Suprapubic skin (tissue), 4 donors: ENCODE measurements around the gene TIMM17B. TPM values are rescaled to one million over a fixed set of nuclear protein-coding genes. Genes with fewer than 3 reads are reported as not detected.
A peak's percentile ranks its signal among the peaks of the same experiment; 100 is the strongest.
"Not testable (repeated sequence)": the region's sequence is repeated elsewhere in the genome, so short reads cannot be mapped to it uniquely, and the experiment has no call there.

ENCODE experiments used
- DNase-seq, 2 donors: peaks; one replicate each; pipeline ENCODE4 v3.0.0-alpha.2; 2019; ENCODE audit warnings: low spot score in 2 of 2
- H3K27ac ChIP-seq: fragments of 200-600 bp; sonication (generic); one replicate; pipeline ENCODE4 v1.5.1; 2019
- H3K27me3 ChIP-seq: fragments of 200-600 bp; sonication (generic); one replicate; pipeline ENCODE4 v1.5.1; 2019
- H3K36me3 ChIP-seq: fragments of 200-600 bp; sonication (generic); one replicate; pipeline ENCODE4 v1.5.1; 2019
- H3K4me1 ChIP-seq: fragments of 200-600 bp; sonication (generic); one replicate; pipeline ENCODE4 v1.5.1; 2019
- H3K4me3 ChIP-seq: fragments of 200-600 bp; sonication (generic); one replicate; pipeline ENCODE4 v1.5.1; 2019; ENCODE audit warnings: mild to moderate bottlenecking
- H3K9me3 ChIP-seq: fragments of 200-600 bp; sonication (generic); one replicate; pipeline ENCODE4 v1.5.1; 2019
- EP300 ChIP-seq: sonication (generic); formaldehyde crosslinking; IDR thresholded peaks from one replicate; pipeline ENCODE4 v1.6.1; 2017; ENCODE audit warnings: antibody characterized with exemption
- POLR2A ChIP-seq, 2 donors: fragments of 450-650 bp; IDR thresholded peaks; one replicate each; pipeline ENCODE4 v1.6.1; 2017; ENCODE audit warnings: antibody characterized with exemption in 2 of 2, mild to moderate bottlenecking in 2 of 2, moderate library complexity in 2 of 2
- POLR2AphosphoS5 ChIP-seq, 3 donors: sonication (generic); formaldehyde crosslinking; IDR thresholded peaks; one replicate each; pipeline ENCODE4 v1.6.1; 2017; ENCODE audit warnings: antibody characterized with exemption in 3 of 3
- WGBS: methylation state at CpG from one replicate; pipeline ENCODE4 v1.1.5; 2018; 5-methylcytosine and 5-hydroxymethylcytosine counted together
- total RNA-seq, 4 donors: library from RNA; depleted of rRNA; stranded (reverse); fragments of >200 nt; gene quantifications; one replicate each; pipeline ENCODE4 v1.1.0, GENCODE V29; 2016
- TF ChIP-seq, protein P1 (sequence below), 2 donors: fragments of 200-600 bp in 1 of 2; fragments of 450-650 bp in 1 of 2; sonication (generic) in 1 of 2; IDR thresholded peaks; one replicate each; pipeline ENCODE4 v1.5.1; 2016 to 2019; ENCODE audit warnings: antibody characterized with exemption in 2 of 2, mild to moderate bottlenecking in 1 of 2, moderate library complexity in 1 of 2

Gene TIMM17B
- total RNA-seq, 4 donors from 2014 or later: 40.8 to 60.5 (median 43.4) TPM

DNA sequence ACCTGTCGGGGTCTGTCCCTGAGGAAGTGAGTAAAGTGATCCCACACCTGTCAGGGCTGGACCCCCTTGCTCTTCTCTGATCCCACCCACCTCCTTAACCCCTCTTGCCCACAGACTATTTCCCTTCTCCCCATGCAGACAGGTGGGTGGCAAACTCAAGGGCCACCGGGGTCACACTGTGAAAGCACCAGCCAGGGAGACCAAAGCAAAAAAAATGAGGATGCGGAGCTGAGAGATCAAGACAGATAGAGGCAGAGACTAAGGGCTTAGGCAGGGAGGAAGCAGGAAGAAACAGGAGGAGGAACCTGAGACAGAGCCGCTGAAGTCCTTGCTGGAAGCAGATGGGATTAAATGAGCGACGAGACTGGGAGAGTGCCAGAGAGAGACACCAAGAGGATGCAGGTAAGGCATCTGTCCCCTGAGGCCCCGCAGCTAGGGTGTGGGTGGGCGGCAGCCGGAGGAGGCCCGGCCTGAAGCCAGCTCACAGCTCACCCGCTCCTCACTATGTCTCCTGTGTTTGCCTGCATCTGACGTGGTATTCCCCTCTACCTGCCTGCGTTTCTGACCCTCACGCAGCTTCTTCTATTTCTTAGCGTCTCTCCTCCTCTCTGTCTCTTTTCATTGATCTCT lies 7.2 kb downstream of the TIMM17B start:
- Histone ChIP-seq H3K4me3 (peak overlapping the region; percentile 69), H3K9me3 (no peaks in the 10 kb centered on the region), H3K27me3 (no peaks in the 10 kb centered on the region), H3K4me1 (peaks cover 5% of the 10 kb centered on the region), H3K36me3 (peaks cover 9% of the 10 kb centered on the region), H3K27ac (peak overlapping the region; percentile 81)
- DNase-seq: peak in 1 of 2 donors; percentile 62
- TF ChIP-seq EP300 (no peak), POLR2A (IDR thresholded peaks at IDR 0.05) (no peak), POLR2AphosphoS5 (IDR thresholded peaks at IDR 0.05) (no peak)
- TF ChIP-seq, protein P1, sequence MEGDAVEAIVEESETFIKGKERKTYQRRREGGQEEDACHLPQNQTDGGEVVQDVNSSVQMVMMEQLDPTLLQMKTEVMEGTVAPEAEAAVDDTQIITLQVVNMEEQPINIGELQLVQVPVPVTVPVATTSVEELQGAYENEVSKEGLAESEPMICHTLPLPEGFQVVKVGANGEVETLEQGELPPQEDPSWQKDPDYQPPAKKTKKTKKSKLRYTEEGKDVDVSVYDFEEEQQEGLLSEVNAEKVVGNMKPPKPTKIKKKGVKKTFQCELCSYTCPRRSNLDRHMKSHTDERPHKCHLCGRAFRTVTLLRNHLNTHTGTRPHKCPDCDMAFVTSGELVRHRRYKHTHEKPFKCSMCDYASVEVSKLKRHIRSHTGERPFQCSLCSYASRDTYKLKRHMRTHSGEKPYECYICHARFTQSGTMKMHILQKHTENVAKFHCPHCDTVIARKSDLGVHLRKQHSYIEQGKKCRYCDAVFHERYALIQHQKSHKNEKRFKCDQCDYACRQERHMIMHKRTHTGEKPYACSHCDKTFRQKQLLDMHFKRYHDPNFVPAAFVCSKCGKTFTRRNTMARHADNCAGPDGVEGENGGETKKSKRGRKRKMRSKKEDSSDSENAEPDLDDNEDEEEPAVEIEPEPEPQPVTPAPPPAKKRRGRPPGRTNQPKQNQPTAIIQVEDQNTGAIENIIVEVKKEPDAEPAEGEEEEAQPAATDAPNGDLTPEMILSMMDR (IDR thresholded peaks at IDR 0.05): no peak
- 44% methylated on average over 15 of the region's 15 CpGs for WGBS

DNA sequence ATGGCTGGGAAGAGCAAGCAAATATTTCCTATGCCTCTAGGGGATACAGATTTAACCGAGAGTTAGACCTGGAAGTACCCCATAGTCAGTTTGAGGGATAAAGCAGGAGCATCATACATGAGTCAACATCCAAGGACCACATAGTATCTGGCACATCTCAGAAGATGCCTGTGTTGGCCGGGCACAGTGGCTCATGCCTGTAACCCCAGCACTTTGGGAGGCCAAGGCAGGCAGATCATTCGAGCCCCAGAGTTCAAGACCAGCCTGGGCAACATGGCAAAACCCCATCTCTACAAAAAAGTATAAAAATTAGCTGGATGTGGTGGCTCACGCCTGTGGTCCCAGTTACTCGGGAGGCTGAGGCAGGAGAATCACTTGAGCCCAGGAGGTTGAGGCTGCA lies 11.0 kb downstream of the TIMM17B start:
- not testable (repeated sequence) for H3K9me3 ChIP-seq, H3K27ac ChIP-seq, H3K27me3 ChIP-seq, H3K4me1 ChIP-seq, H3K36me3 ChIP-seq, H3K4me3 ChIP-seq
- WGBS: 84% methylated on average over 5 of the region's 5 CpGs
- peak in 1 of 2 donors; percentile 13 for DNase-seq

DNA sequence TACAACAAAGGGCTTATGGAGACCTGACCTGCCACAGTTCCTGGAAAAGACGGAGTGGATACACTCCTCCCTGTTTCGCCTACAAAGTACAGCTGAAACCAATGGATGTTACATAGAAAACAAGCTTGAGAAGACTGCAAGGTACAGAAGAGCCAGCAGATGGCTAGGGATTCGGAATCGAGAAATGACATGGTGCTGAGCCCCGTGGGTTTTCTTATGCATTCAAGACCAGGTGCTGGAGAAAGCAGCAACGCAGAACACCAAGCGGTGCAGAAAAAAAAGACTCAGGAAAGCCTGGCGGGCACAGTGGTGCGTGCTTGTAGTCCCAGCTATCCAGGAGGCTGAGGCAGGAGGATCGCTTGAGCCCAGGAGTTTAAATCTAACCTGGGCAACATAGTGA lies 13.8 kb downstream of the TIMM17B start:
- Histone ChIP-seq H3K27ac (no peak overlapping the region), H3K4me1 (no peaks in the 10 kb centered on the region), H3K4me3 (no peak overlapping the region), H3K36me3 (no peaks in the 10 kb centered on the region), H3K9me3 (no peaks in the 10 kb centered on the region), H3K27me3 (no peaks in the 10 kb centered on the region)
- no peak for TF ChIP-seq POLR2AphosphoS5 (IDR thresholded peaks at IDR 0.05)
- no peak for TF ChIP-seq POLR2A (IDR thresholded peaks at IDR 0.05)
- TF ChIP-seq EP300: no peak
- TF ChIP-seq, protein P1 (IDR thresholded peaks at IDR 0.05): no peak
- peak in 1 of 2 donors; percentile 19 for DNase-seq
- 73% methylated on average over 10 of the region's 10 CpGs for WGBS

DNA sequence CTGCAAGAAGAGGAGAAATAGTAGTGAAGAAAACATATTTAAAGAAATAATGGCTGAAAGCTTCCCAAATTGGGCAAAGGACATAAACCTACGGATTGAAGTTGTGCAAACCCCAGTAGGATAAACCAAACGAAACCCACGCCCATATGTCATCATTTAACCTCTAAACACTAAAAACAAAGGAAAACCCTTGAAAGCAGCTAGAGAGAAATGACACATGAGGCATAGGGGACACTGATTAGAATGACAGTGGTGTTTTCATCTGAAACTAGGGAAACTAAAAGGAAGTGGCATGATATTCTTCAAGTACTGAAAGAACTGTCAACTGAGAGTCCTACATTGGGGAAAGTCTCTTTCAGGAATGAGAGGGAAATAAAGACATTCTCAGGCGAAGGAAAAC lies 20.6 kb downstream of the TIMM17B start:
- not testable (repeated sequence) for H3K27ac ChIP-seq, H3K4me3 ChIP-seq, H3K27me3 ChIP-seq, H3K4me1 ChIP-seq, H3K9me3 ChIP-seq, DNase-seq, H3K36me3 ChIP-seq
- WGBS: 65% methylated on average over 4 of the region's 4 CpGs

DNA sequence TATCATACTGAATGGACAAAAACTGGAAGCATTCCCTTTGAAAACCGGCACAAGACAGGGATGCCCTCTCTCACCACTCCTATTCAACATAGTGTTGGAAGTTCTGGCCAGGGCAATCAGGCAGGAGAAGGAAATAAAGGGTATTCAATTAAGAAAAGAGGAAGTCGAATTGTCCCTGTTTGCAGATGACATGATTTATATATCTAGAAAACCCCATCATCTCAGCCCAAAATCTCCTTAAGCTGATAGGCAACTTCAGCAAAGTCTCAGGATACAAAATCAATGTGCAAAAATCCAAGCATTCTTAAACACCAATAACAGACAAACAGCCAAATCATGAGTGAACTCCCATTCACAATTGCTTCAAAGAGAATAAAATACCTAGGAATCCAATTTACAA lies 25.6 kb downstream of the TIMM17B start:
- 75% methylated on average over 2 of the region's 2 CpGs for WGBS
- not testable (repeated sequence) for H3K4me1 ChIP-seq, H3K27me3 ChIP-seq, H3K27ac ChIP-seq, DNase-seq, H3K36me3 ChIP-seq, H3K9me3 ChIP-seq, H3K4me3 ChIP-seq

DNA sequence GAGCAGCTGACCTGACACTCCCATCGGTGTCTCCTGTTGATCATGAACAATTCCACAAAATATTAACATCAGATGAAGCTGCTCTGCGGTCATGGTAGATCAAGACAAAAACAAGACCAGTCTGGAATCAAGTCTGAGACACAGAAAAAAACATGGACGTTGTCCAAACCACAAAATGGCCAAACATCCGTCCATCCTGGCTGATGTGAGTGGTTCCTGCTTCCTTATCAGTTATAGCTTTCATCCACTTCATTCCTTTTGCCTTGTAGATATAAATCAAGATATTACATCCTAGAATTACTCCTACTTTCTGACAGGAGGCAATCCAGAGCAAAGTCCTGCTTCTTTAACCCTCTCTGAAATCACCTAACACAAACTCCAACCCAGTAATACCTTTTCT lies 33.4 kb downstream of the TIMM17B start:
- Histone ChIP-seq H3K27ac (no peak overlapping the region), H3K9me3 (no peaks in the 10 kb centered on the region), H3K36me3 (no peaks in the 10 kb centered on the region), H3K27me3 (no peaks in the 10 kb centered on the region), H3K4me1 (no peaks in the 10 kb centered on the region), H3K4me3 (no peak overlapping the region)
- no peak for TF ChIP-seq POLR2AphosphoS5 (IDR thresholded peaks at IDR 0.05)
- TF ChIP-seq, protein P1 (IDR thresholded peaks at IDR 0.05): no peak
- TF ChIP-seq EP300: no peak
- TF ChIP-seq POLR2A (IDR thresholded peaks at IDR 0.05): no peak
- no peak for DNase-seq
- 49% methylated on average over 4 of the region's 4 CpGs for WGBS

DNA sequence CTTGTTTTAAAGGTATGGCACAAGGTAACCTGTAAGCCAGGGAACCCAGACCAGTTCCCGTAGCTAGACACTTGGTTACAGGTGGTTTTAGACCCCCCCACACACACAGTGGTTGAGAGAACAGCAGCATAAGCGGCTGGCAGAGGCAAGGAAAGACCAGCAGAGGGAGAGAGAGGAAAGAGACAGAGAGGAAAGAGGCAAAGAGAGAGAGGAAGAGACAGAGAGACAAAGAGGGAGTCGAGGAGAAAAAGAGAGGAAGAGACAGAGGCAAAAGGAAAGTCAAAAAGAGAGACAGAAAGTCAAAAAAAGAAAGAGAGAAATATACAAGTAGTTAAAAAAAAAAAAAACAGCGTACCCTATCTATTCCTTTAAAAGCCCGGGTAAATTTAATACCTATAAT lies 42.7 kb downstream of the TIMM17B start:
- Histone ChIP-seq H3K9me3 (no peaks in the 10 kb centered on the region), H3K4me1 (no peaks in the 10 kb centered on the region), H3K36me3 (no peaks in the 10 kb centered on the region), H3K27ac (no peak overlapping the region), H3K27me3 (no peaks in the 10 kb centered on the region), H3K4me3 (no peak overlapping the region)
- no peak for DNase-seq
- TF ChIP-seq, protein P1 (IDR thresholded peaks at IDR 0.05): no peak
- no peak for TF ChIP-seq POLR2AphosphoS5 (IDR thresholded peaks at IDR 0.05)
- TF ChIP-seq EP300: no peak
- no peak for TF ChIP-seq POLR2A (IDR thresholded peaks at IDR 0.05)
- 42% methylated on average over 5 of the region's 5 CpGs for WGBS

DNA sequence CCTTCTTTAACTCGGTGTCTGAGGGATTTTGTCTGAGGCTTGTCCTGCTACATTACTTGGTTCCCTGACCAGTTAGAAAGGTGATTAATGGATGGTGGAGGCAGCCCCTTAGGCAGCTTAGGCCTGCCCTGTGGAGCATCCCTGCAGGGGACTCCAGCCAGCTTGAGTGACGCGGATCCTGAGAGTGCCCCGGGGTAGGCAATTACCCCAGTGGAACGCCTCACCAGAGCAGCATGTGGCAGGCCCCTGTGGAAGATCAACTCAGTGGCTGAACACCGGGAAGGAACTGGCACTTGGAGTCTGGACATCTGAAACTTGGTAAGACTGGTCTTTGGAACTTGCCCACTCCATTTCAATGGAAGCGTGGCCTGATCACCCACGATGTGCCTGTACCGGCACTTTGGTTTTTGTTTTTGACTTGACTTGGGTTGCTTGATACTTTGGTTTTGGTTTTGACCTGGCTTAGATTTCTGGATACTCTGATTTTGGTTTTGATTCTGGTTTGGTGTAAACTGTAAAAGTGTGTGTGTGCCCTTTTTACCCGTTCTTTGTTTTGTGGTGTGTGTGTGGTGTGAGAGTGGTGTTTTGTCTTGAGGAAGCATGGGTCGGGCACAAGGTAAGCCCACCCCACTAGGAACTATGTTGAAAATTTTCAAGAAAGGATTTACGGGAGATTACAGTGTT lies 43.3 kb downstream of the TIMM17B start:
- 89% methylated on average over 10 of the region's 12 CpGs for WGBS
- DNase-seq: not testable (repeated sequence)

DNA sequence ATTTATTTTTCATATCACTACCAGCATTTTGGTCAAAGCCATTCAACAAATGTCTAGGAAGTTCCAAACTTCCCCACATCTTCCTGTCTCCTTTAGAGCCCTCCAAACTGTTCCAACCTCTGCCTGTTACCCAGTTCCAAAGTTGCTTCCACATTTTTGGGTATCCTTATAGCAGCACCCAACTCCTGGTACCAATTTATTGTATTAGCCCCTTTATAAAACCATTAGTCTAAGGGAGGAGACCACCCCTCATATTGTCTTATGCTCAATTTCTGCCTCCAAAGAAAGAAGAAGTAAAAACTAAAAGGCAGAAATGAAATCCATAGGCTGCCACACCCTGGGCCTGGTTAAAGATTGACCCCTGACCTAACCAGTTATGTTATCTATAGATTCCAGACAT lies 44.1 kb downstream of the TIMM17B start:
- not testable (repeated sequence) for H3K27ac ChIP-seq, H3K27me3 ChIP-seq, H3K36me3 ChIP-seq, H3K9me3 ChIP-seq, H3K4me3 ChIP-seq, DNase-seq, H3K4me1 ChIP-seq

More for the DNA sequence above, 43.3 kb downstream of the TIMM17B start:
- not testable (repeated sequence) for H3K9me3 ChIP-seq, H3K36me3 ChIP-seq, H3K4me3 ChIP-seq, H3K27me3 ChIP-seq, H3K27ac ChIP-seq, H3K4me1 ChIP-seq
